GM18907 (cell line): Measurements from ENCODE around the gene STRN.
"Not testable (repeated sequence)": the region's sequence is repeated elsewhere in the genome, so short reads cannot be mapped to it uniquely, and the experiment has no call there.

ENCODE experiments used
- ATAC-seq: cut with Tn5 transposase; IDR thresholded peaks from one replicate; pipeline ENCODE4 v1.9.1; 2021; ENCODE audit warnings: mild to moderate bottlenecking, moderate library complexity; ENCODE audit not compliant: unreplicated experiment

Gene STRN

GRCh38 chr2:36849265-36849664 lies 117.1 kb downstream of the STRN start:
- ATAC-seq: no peak

DNA sequence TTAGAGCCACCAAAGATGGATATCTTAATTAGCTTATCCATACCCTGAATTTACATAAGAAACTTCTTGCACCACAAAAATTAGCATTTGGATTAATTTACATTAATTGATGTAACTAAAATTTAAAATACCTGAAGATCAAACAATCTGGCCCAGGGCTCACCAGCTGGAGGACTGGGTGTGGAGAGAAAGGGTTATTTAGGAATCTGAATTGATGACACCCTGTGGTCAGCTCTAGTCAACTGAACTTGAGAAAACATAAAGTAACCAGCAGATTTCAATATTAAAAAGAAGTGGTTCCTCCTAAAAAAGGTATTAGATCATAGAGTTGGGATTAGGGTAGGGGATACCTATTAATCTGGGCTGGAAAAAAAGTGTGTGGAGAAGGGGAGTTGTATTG lies 122.5 kb downstream of the STRN start:
- no peak for ATAC-seq

- no peak for ATAC-seq
These were observed 126.2 kb downstream of the STRN start for GRCh38 chr2:36839976-36840617.

- no peak for ATAC-seq
These were observed 131.4 kb downstream of the STRN start for GRCh38 chr2:36834731-36835524.

DNA sequence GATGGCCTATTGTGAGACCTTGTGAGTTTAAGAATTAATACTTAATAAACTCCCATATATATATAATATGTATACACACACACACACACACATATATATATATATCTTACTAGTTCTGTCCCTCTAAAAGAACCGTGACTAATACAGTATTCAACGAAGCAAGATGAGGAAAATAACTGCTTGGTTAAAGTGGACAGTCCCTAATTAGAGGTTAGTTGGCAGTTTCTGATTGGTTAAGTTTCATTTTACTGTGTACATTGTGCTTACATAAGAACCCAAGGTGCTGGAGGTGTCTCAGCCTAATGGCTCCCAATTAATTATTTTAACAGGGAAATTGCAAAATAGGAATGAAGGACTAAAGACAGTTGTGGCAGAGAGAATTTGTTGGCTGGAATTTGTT lies 132.1 kb downstream of the STRN start:
- no peak for ATAC-seq

DNA sequence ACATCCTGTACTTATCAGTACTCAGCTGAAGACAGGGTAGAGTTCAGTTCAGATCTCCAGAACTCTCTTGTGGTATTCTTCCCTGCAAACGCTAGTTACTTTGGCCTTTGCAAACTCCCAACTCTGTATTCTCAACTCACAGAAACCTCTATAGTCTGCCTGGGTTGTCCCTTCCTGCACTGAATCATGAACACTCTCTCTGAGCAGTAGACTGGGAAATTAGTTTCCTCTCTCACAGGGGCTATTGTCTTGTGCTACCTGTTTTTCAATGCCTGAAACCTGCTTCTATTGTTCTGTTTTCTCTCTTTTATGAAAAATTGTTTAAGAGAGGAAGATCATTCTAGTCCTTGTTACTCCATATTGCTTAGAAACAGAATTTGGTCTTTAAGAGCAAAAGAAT lies 135.2 kb downstream of the STRN start:
- ATAC-seq: no peak

DNA sequence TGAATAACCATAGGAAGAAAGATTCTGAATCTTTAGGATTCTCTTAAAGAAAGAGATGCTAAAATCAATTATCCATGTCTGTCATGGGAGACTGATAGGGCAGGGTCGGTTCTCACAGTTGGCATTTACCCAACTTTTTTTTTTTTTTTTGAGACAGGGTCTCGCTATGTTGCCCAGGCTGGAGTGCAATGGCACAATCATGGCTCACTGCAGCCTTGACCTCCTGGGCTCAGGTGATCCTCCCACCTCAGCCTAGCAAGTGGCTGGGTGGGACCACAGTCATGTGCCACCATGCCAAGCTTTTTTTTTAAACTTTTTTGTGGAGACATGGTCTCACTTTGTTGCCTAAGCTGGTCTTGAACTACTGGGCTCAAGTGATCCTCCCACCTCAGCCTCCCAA lies 141.7 kb downstream of the STRN start:
- not testable (repeated sequence) for ATAC-seq

DNA sequence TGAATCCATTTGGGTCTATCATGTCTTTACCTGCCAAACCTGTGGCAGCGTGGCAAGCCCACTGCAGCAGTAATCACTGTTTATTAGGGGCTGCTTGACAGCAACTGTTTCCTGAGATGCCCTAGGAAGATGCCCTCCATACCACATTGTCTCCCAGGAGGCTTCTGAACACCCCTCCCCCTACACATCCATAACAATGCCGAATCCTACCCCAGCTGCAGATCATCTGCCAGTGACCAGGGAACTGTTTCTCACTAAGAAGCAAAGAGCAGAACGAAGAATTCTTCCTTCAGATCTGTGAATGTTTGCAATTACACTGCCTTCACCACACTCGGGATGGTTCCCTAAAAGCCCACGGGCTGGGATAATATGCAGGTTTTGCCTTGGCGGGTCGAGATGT lies 142.1 kb downstream of the STRN start:
- ATAC-seq: no peak

DNA sequence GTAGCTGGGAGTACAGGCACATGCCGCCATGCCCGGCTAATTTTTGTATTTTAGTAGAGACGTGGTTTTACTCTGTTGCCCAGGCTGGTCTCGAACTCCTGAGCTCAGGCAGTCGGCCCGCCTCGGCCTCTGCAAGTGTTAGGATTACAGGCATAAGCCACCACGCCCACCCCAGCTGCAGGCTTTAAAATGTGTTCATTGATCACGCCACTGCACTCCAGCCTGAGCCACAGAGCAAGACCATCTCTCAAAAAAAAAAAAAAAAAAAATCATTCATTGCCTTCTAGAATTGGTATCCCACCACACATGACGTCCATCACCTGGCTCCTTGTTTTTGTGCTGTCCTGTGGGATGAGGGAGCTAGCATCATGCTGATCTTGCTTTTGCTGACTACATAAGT lies 142.5 kb downstream of the STRN start:
- ATAC-seq: no peak

DNA sequence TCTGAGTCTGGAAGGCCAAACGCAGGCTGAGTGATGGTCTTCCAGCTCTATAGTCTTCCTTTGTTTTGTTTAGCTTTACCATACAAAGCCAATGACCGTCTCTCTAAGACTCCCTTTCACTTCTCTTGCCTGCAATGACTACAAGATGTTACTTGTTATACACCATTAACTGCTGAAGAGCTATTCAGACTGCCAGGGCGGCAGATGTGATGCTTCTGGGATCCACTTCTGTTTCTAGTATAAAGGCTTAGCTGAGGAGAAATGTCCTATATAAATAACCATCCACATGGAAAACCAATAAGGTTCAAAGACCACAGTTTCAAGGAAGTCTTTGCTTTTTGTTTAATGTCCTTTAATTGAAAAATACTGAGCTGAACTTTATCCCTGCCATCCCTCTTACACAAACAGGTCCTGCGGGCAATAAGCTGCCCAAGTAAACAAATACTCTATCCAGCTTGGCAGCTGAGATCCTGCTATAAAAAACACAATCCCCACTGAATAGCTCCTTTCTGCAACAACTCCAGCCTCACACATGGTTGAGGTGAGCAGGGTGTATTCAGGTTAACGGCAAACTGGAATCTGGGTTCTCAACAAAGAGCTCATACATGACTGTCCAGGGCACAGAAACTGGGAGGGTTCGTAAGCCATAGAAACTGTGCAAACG lies 145.3 kb downstream of the STRN start:
- ATAC-seq: no peak

GRCh38 chr2:36819095-36819711 lies 147.1 kb downstream of the STRN start:
- no peak for ATAC-seq

DNA sequence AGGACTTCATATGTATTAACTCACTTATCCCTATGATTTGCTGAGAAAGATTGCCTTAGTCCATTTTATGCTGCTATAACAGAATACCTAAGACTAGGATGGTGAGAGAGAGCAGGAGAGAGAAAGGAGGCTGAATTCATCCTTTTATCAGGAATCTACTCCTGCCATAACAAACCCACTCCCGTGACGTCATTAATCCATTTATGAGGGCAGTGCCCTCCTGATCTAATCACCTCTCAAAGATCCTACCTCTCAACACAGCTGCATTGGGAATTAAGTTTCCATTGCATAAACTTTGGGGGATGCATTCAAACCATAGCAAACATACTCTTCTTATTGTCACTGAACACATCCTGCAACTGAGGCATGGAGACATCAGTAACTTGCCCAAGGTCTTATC lies 147.8 kb downstream of the STRN start:
- no peak for ATAC-seq

- ATAC-seq: no peak
These were observed 154.1 kb downstream of the STRN start for GRCh38 chr2:36812196-36812595.

GRCh38 chr2:36811071-36811470 lies 155.3 kb downstream of the STRN start:
- no peak for ATAC-seq

DNA sequence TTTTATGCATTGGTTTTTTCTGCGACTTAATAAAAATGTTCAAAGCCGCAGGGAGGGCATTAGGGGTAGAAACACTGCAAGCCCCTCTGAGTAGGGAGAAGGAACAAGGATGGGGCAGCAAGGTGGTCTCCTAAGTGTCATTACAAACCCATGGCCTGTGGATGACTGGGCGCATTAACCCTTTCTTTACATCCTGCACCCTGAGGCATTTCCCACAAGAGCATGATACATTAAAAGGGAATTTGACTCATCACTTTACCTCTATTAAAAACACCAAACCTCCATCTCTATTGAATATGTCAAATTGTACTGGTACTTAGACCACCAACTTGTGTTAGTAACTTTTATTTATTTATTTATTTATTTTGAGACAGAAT lies 157.3 kb downstream of the STRN start:
- no peak for ATAC-seq

DNA sequence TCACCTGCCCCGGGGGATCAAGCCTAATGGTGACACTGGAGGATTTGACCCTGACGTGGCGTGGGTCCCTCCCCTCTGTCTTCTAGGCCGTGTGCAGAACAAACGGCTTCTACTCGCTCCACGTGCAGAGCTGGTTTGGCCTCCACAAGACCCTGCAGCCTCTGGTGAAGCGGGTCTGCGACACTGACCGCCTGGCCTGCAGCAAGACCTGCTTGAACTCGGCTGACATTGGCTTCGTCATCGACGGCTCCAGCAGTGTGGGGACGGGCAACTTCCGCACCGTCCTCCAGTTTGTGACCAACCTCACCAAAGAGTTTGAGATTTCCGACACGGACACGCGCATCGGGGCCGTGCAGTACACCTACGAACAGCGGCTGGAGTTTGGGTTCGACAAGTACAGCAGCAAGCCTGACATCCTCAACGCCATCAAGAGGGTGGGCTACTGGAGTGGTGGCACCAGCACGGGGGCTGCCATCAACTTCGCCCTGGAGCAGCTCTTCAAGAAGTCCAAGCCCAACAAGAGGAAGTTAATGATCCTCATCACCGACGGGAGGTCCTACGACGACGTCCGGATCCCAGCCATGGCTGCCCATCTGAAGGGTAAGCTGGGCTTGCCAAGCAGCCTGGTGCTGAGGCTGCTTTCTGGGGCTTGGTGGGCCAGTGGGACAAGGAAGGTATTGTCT lies 157.8 kb downstream of the STRN start:
- ATAC-seq: no peak

GRCh38 chr2:36807223-36807886 lies 159.0 kb downstream of the STRN start:
- ATAC-seq: no peak

- no peak for ATAC-seq
These were observed 160.6 kb downstream of the STRN start for GRCh38 chr2:36805635-36806224.

- ATAC-seq: no peak
These were observed 163.4 kb downstream of the STRN start for GRCh38 chr2:36802952-36803351.

DNA sequence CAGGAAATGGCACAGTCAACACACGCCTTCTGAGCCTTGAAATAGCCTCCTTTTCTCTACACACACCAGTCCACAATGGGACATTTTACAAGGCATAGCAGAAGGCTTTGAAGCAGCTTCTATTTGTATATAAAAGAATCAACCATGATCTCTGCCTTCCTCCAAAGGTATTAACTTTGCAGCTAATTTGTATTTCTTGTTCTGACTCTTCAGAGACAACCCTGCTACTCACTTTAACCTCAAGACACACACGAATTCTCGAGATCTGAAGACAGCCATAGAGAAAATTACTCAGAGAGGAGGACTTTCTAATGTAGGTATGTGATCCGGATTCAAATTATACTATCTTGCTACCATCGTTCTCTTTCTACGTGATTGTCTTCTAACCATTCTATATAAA lies 165.2 kb downstream of the STRN start:
- no peak for ATAC-seq
